Muscle layer of duodenum (tissue), 2 donors: ENCODE measurements around the gene MOCS3.
"Not testable (repeated sequence)": the region's sequence is repeated elsewhere in the genome, so short reads cannot be mapped to it uniquely, and the experiment has no call there.

ENCODE experiments used
- H3K27ac ChIP-seq: one replicate; pipeline ENCODE4 v1.7.0; 2013; ENCODE audit warnings: mild to moderate bottlenecking, low read length
- H3K27me3 ChIP-seq: one replicate; pipeline ENCODE4 v1.7.0; 2013; ENCODE audit warnings: low read depth, mild to moderate bottlenecking, control low read depth, low read length
- H3K36me3 ChIP-seq, 2 donors: one replicate each; pipeline ENCODE4 v1.7.0; 2013; ENCODE audit warnings: low read length in 2 of 2, control low read depth in 1 of 2, mild to moderate bottlenecking in 1 of 2; ENCODE audit not compliant: insufficient read depth in 2 of 2, control insufficient read depth in 1 of 2
- H3K4me1 ChIP-seq, 2 donors: one replicate each; pipeline ENCODE4 v1.7.0; 2013; ENCODE audit warnings: low read length in 2 of 2, mild to moderate bottlenecking in 2 of 2, control low read depth in 1 of 2, moderate library complexity in 1 of 2; ENCODE audit not compliant: insufficient read depth in 2 of 2, control insufficient read depth in 1 of 2
- H3K4me3 ChIP-seq, 2 donors: one replicate each; pipeline ENCODE4 v1.7.0; 2013; ENCODE audit warnings: low read length in 2 of 2, low read depth in 1 of 2, mild to moderate bottlenecking in 1 of 2
- H3K9me3 ChIP-seq, 2 donors: one replicate each; pipeline ENCODE4 v1.7.0; 2013; ENCODE audit warnings: low read length in 2 of 2, control low read depth in 1 of 2, mild to moderate bottlenecking in 1 of 2; ENCODE audit not compliant: control insufficient read depth in 1 of 2
- donor health status: healthy.

The MOCS3 gene

GRCh38 chr20:50969912-50970311 is 11.3 kb downstream of the MOCS3 start:
- no peaks in the 10 kb centered on the region for H3K36me3 ChIP-seq
- H3K4me3 ChIP-seq = no peak overlapping the region
- no peak overlapping the region for H3K27ac ChIP-seq
- no peaks in the 10 kb centered on the region for H3K27me3 ChIP-seq
- H3K4me1 ChIP-seq = no peaks in the 10 kb centered on the region
- H3K9me3 ChIP-seq = no peaks in the 10 kb centered on the region

DNA sequence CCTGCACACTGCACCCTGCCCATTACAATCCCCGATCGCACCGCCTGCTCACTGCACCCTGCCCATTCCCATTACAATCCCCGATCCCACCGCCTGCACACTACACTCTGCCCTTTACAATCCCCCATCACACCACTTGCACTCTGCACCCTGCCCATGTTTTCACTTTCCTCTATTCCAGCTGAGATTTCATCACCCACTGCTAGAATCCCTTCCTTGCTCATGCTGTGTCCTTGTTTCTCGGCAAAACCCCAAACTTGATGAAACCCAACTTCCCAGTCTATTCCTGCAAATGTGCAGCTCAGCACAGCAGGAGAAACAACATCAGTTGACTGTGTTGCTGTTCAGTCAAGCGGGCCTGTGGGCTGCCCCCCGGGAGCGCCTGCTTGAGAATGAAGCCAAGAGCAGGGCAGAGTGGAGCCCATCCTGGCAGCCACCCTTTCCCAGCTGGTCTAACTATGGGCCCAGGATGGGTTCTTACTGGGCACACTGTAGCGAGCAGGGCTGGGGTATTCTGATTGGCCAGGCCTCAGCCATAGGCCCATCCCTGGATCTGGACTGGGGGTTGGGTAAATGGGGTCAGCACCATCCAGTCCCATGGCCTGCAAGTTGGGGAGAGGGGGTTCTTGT is 17.2 kb downstream of the MOCS3 start:
- Histone ChIP-seq H3K9me3 (no peaks in the 10 kb centered on the region), H3K36me3 (no peaks in the 10 kb centered on the region), H3K27me3 (no peaks in the 10 kb centered on the region), H3K4me3 (no peak overlapping the region), H3K27ac (no peak overlapping the region), H3K4me1 (no peaks in the 10 kb centered on the region)

DNA sequence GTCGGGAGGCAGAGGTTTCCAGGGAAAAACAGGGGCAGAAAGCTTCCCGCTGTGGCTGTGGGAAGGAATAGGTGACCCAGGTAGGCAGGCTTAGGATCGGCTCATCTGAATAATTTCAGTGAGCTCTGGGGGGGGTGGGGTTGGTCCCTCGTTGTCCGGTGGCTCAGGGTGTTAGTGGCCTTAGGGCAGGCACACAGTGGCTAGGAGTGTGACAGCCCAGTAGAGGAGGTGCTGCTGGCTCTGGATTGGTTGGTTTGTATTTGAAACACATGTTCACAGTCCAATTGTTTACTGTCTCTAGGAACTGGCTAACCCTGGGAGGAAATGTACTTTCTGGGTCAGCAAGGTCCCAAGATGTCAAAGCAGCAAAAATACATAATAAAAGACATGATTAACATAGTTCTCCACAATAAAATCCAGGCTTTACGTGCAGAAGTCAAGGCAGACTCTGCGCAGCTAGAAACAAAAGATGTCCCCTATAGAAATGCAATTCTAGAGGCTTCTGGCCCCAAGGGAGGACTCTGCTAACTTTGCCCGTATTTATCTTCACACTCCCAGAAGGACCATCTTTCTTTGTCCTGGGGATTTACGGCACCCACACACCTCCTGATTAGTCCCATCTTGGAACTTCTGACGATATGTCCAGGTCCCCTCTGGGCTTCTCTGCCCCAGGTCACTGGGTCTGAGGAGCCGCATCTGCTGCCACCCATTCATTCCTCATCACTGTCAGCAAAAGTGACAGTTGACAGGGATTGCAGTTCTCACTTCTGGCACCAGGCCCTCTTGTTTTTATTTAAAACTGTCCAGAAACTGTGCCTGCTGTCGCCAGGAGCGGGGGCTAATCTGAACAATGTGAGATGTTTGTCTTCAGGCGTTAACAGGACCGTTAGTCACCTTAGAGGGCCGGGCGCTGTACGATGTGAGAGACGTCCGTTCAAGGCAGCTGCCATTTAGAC is 18.7 kb downstream of the MOCS3 start:
- Histone ChIP-seq H3K4me3 (no peak overlapping the region), H3K4me1 (peaks cover 0 to 4% of the 10 kb centered on the region in 2 donors), H3K27me3 (no peaks in the 10 kb centered on the region)

GRCh38 chr20:50978533-50978932 is 19.9 kb downstream of the MOCS3 start:
- not testable (repeated sequence) for H3K4me3 ChIP-seq, H3K36me3 ChIP-seq, H3K27me3 ChIP-seq, H3K4me1 ChIP-seq, H3K9me3 ChIP-seq, H3K27ac ChIP-seq

More for the DNA sequence above, 18.7 kb downstream of the MOCS3 start:
- Histone ChIP-seq H3K9me3 (no peaks in the 10 kb centered on the region), H3K27ac (no peak overlapping the region), H3K36me3 (no peaks in the 10 kb centered on the region)

DNA sequence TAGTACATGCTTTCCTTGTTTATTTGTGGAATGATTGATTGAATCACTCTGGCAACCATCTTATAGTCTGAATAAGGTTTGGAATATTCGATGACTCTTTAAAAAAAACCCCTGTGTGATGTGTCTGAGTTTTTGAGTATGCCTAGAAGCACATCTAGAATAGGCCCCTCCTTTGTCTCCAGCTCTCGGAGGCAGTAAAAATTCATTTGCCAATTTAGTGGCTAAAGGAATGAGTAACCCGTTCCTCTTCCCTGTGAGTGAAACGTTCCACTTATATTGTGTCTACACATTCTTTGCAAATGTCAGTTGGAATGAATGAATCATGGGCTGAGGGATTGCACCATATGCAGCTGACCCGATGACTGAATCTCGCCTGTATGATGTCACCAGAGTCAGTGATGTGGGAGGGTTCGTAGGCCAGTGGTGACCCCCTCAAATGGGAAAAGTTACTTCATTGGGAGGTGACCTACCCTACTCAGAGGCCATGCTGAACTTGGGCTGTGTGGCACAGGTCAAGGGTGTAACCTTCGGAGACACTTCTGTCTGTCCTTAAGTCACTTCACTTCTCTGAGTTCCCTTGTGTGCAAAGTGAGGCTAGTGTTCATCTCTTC is 21.6 kb downstream of the MOCS3 start:
- Histone ChIP-seq H3K27ac (peak overlapping the region; percentile 24), H3K27me3 (no peaks in the 10 kb centered on the region), H3K4me1 (peaks cover 0 to 4% of the 10 kb centered on the region in 2 donors), H3K9me3 (no peaks in the 10 kb centered on the region), H3K36me3 (no peaks in the 10 kb centered on the region), H3K4me3 (no peak overlapping the region)

GRCh38 chr20:50980851-50981713 is 22.5 kb downstream of the MOCS3 start:
- no peaks in the 10 kb centered on the region for H3K36me3 ChIP-seq
- no peak overlapping the region for H3K27ac ChIP-seq
- H3K27me3 ChIP-seq = no peaks in the 10 kb centered on the region
- no peaks in the 10 kb centered on the region for H3K9me3 ChIP-seq
- H3K4me1 ChIP-seq = peaks cover 0 to 4% of the 10 kb centered on the region in 2 donors
- H3K4me3 ChIP-seq = no peak overlapping the region

DNA sequence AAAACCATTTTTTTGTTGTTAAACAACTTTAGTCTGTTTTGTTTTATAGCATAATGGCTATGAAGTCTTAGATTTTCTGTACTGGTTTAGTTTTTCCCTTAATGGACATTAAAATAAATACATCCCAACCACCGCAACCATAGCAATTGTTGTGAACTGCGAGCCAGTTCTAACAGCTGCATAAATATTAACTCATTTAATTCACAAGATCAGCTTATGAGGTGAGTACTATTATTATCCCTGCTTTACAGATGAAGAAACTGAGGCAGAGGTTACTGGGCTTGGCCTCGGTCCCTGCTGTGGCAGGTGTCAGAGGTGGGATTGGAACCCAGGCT is 23.1 kb downstream of the MOCS3 start:
- Histone ChIP-seq H3K4me3 (no peak overlapping the region), H3K4me1 (peaks cover 0 to 4% of the 10 kb centered on the region in 2 donors), H3K27ac (no peak overlapping the region), H3K36me3 (no peaks in the 10 kb centered on the region), H3K9me3 (no peaks in the 10 kb centered on the region), H3K27me3 (no peaks in the 10 kb centered on the region)

DNA sequence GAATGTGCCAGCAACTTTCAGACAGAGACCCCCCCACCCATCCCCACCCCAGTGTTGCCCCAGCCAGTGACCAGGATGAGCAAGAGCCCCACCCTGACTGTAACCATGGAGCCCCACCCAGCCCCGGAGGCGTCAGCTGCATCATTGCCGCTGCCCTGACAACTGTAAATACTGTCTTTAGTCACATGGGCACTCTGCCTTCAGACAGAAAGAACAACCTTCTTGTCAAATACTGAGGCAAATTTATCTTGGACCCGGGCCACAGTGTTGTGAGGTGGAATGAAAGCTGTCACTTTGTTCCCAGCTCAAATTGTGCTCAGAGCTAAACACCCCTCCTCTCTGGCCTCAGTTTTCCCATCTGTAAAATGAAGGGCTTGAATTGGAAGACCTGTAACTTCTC is 23.7 kb downstream of the MOCS3 start:
- Histone ChIP-seq H3K36me3 (no peaks in the 10 kb centered on the region), H3K27me3 (peaks cover 5% of the 10 kb centered on the region), H3K4me1 (peaks cover 0 to 4% of the 10 kb centered on the region in 2 donors), H3K9me3 (no peaks in the 10 kb centered on the region), H3K4me3 (no peak overlapping the region), H3K27ac (no peak overlapping the region)

DNA sequence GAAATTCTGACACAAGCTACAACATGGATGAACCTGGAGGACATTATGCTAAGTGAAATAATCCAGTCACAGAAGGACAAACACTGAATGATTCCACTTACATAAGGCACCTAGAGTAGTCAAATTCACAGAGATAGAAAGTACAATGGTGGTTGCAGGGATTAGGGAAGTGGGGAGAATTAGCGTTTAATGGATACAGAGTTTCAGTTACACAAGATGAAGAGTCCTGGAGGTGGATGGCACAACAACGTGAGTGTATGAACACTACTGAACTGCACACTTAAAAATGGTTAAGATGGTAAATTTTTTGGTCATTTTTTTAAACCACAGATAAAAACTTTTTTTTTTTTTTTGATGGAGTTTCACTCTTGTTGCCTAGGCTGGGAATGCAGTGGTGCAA is 24.7 kb downstream of the MOCS3 start:
- H3K27ac ChIP-seq = no peak overlapping the region
- no peaks in the 10 kb centered on the region for H3K9me3 ChIP-seq
- H3K4me1 ChIP-seq = peaks cover 0 to 4% of the 10 kb centered on the region in 2 donors
- H3K27me3 ChIP-seq = peaks cover 5% of the 10 kb centered on the region
- H3K36me3 ChIP-seq = no peaks in the 10 kb centered on the region
- H3K4me3 ChIP-seq = no peak overlapping the region

GRCh38 chr20:50987493-50988210 is 29.0 kb downstream of the MOCS3 start:
- Histone ChIP-seq H3K4me1 (no peaks in the 10 kb centered on the region), H3K36me3 (no peaks in the 10 kb centered on the region), H3K9me3 (no peaks in the 10 kb centered on the region), H3K27ac (no peak overlapping the region), H3K27me3 (peaks cover 5% of the 10 kb centered on the region), H3K4me3 (no peak overlapping the region)
